WTC11 (cell line): ENCODE measurements around the gene PYGL. TPM values are rescaled to one million over a fixed set of nuclear protein-coding genes. Genes with fewer than 3 reads are reported as not detected.

Experiments used
- ATAC-seq: fragments of 200-7000 bp; cut with Tn5 transposase; 2 replicates; pipeline ENCODE4 v1.10.0; 2021; ENCODE audit warnings: mild to moderate bottlenecking, moderate library complexity
- CTCF ChIA-PET: fragments of 300-600 bp; sonication (Branson Sonifier 250); formaldehyde crosslinking; loops from one replicate; lab custom pipeline; 2021; ENCODE audit warnings: antibody characterized with exemption; lab: Charles Lee
- POLR2A ChIA-PET: fragments of 350-600 bp; sonication (Branson Sonifier 250); formaldehyde crosslinking; loops from one replicate; lab custom pipeline; 2021; ENCODE audit warnings: antibody characterized with exemption; lab: Charles Lee
- DNase-seq: peaks from one replicate; pipeline ENCODE4 v3.0.0; 2021; ENCODE audit warnings: low spot score
- H3K27ac Mint-ChIP-seq: 2 replicates; pipeline ENCODE4 v1.8.0; 2021; ENCODE audit warnings: mixed read lengths
- H3K27me3 Mint-ChIP-seq: 2 replicates; pipeline ENCODE4 v1.8.0; 2021; ENCODE audit warnings: low read depth, mild to moderate bottlenecking, moderate library complexity, mixed read lengths
- H3K36me3 Mint-ChIP-seq: 2 replicates; pipeline ENCODE4 v1.8.0; 2021; ENCODE audit warnings: mixed read lengths
- H3K4me1 Mint-ChIP-seq: 2 replicates; pipeline ENCODE4 v1.8.0; 2022; ENCODE audit warnings: mixed read lengths
- H3K4me3 Mint-ChIP-seq: 2 replicates; pipeline ENCODE4 v1.8.0; 2021; ENCODE audit warnings: mild to moderate bottlenecking, moderate library complexity, mixed read lengths
- H3K9me3 Mint-ChIP-seq: 2 replicates; pipeline ENCODE4 v1.8.0; 2021; ENCODE audit warnings: mixed read lengths
- CDX4 ChIP-seq: fragments of 250-450 bp; sonication (Bioruptor Pico); IDR thresholded peaks from 2 replicates; pipeline ENCODE4 v1.9.0; 2021; ENCODE audit warnings: moderate library complexity, mild to moderate bottlenecking, inconsistent platforms, borderline replicate concordance
- ESRRA ChIP-seq: sonication (generic); formaldehyde crosslinking; IDR thresholded peaks from 2 replicates; pipeline ENCODE4 v1.8.1; 2022; ENCODE audit warnings: mild to moderate bottlenecking, missing genetic modification reagents, borderline replicate concordance
- FOXK1 ChIP-seq: sonication (generic); formaldehyde crosslinking; IDR thresholded peaks from 2 replicates; pipeline ENCODE4 v1.8.0; 2022; ENCODE audit warnings: mild to moderate bottlenecking, moderate library complexity, missing genetic modification reagents
- SOX15 ChIP-seq: fragments of 250-450 bp; sonication (Bioruptor Pico); IDR thresholded peaks from 2 replicates; pipeline ENCODE4 v1.9.0; 2021; ENCODE audit warnings: mild to moderate bottlenecking
- SP1 ChIP-seq: sonication (generic); formaldehyde crosslinking; conservative IDR thresholded peaks from 2 replicates; pipeline ENCODE4 v1.8.1; 2022; ENCODE audit warnings: missing genetic modification reagents
- ZMAT4 ChIP-seq: fragments of 250-450 bp; sonication (Bioruptor Pico); IDR thresholded peaks from 2 replicates; pipeline ENCODE4 v1.9.0; 2021; ENCODE audit warnings: mild to moderate bottlenecking
- ZNF396 ChIP-seq: fragments of 250-450 bp; sonication (Bioruptor Pico); IDR thresholded peaks from 2 replicates; pipeline ENCODE4 v1.8.0; 2021; ENCODE audit warnings: mild to moderate bottlenecking, moderate library complexity, borderline replicate concordance
- total RNA-seq: library from RNA; stranded (reverse); gene quantifications from 3 replicates; pipeline ENCODE4 v1.2.3, GENCODE V29; 2021
- TF ChIP-seq, protein P1 (sequence below): sonication (generic); formaldehyde crosslinking; IDR thresholded peaks from 2 replicates; pipeline ENCODE4 v1.8.0; 2022; ENCODE audit warnings: missing genetic modification reagents
- TF ChIP-seq, protein P2 (sequence below): sonication (generic); formaldehyde crosslinking; IDR thresholded peaks from 2 replicates; pipeline ENCODE4 v1.8.1; 2023; ENCODE audit warnings: mild to moderate bottlenecking, missing genetic modification reagents, moderate library complexity
- TF ChIP-seq, protein P3 (sequence below): fragments of 250-450 bp; sonication (Bioruptor Pico); IDR thresholded peaks from 2 replicates; pipeline ENCODE4 v1.9.0; 2021; ENCODE audit warnings: mild to moderate bottlenecking, borderline replicate concordance
- TF ChIP-seq, protein P4 (sequence below): fragments of 250-450 bp; sonication (Bioruptor Pico); conservative IDR thresholded peaks from 2 replicates; pipeline ENCODE4 v1.9.0; 2021; ENCODE audit warnings: mild to moderate bottlenecking
- TF ChIP-seq, protein P5 (sequence below): sonication (generic); formaldehyde crosslinking; conservative IDR thresholded peaks from 2 replicates; pipeline ENCODE4 v1.8.1; 2022; ENCODE audit warnings: mild to moderate bottlenecking, missing genetic modification reagents

PYGL gene
- total RNA-seq, 1 experiment from 2014 or later = 81.0 TPM

DNA sequence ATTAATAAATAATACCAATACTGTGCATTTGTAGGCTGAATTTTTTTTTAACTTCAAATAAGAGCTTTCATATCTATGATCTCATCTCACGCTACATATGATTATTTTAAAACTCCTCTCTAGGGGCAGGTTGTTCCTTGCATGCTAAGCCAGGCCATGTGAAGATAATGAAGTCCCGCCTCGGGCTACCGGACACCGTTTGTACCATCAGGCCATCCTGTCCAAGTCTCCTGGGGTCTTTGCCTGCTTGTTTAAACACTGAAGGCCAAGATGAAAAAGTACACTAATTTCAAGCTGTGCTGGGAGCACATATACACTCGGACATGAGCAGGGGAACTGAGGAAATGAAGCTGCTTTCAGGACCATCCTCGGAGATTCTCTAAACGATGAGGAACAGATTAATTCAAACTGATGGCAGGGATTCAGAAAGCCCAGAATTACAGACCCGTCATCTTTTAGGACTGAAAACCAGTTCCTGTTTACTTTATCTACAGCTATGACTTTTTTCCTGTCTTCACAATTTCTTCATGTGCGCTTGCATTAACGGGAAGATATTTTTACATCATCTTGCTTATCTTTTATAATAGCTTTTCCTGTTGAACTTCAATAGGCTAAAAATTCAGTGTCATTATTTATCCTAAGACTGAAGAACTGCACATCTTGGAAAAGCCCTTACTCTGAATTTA lies 78.7 kb downstream of the PYGL start:
- no peak overlapping the region for H3K27ac Mint-ChIP-seq
- POLR2A ChIA-PET = no interaction called here
- no peak for ATAC-seq
- H3K9me3 Mint-ChIP-seq = no peaks in the 10 kb centered on the region
- H3K36me3 Mint-ChIP-seq = no peaks in the 10 kb centered on the region
- no peak for TF ChIP-seq CDX4
- TF ChIP-seq SOX15 (CRISPR knock-in tag) = no peak
- TF ChIP-seq SP1 = no peak
- TF ChIP-seq, protein P1, sequence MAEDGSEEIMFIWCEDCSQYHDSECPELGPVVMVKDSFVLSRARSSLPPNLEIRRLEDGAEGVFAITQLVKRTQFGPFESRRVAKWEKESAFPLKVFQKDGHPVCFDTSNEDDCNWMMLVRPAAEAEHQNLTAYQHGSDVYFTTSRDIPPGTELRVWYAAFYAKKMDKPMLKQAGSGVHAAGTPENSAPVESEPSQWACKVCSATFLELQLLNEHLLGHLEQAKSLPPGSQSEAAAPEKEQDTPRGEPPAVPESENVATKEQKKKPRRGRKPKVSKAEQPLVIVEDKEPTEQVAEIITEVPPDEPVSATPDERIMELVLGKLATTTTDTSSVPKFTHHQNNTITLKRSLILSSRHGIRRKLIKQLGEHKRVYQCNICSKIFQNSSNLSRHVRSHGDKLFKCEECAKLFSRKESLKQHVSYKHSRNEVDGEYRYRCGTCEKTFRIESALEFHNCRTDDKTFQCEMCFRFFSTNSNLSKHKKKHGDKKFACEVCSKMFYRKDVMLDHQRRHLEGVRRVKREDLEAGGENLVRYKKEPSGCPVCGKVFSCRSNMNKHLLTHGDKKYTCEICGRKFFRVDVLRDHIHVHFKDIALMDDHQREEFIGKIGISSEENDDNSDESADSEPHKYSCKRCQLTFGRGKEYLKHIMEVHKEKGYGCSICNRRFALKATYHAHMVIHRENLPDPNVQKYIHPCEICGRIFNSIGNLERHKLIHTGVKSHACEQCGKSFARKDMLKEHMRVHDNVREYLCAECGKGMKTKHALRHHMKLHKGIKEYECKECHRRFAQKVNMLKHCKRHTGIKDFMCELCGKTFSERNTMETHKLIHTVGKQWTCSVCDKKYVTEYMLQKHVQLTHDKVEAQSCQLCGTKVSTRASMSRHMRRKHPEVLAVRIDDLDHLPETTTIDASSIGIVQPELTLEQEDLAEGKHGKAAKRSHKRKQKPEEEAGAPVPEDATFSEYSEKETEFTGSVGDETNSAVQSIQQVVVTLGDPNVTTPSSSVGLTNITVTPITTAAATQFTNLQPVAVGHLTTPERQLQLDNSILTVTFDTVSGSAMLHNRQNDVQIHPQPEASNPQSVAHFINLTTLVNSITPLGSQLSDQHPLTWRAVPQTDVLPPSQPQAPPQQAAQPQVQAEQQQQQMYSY (CRISPR knock-in tag) = no peak
- TF ChIP-seq, protein P2, sequence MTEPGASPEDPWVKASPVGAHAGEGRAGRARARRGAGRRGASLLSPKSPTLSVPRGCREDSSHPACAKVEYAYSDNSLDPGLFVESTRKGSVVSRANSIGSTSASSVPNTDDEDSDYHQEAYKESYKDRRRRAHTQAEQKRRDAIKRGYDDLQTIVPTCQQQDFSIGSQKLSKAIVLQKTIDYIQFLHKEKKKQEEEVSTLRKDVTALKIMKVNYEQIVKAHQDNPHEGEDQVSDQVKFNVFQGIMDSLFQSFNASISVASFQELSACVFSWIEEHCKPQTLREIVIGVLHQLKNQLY (CRISPR knock-in tag) = no peak
- TF ChIP-seq, protein P3, sequence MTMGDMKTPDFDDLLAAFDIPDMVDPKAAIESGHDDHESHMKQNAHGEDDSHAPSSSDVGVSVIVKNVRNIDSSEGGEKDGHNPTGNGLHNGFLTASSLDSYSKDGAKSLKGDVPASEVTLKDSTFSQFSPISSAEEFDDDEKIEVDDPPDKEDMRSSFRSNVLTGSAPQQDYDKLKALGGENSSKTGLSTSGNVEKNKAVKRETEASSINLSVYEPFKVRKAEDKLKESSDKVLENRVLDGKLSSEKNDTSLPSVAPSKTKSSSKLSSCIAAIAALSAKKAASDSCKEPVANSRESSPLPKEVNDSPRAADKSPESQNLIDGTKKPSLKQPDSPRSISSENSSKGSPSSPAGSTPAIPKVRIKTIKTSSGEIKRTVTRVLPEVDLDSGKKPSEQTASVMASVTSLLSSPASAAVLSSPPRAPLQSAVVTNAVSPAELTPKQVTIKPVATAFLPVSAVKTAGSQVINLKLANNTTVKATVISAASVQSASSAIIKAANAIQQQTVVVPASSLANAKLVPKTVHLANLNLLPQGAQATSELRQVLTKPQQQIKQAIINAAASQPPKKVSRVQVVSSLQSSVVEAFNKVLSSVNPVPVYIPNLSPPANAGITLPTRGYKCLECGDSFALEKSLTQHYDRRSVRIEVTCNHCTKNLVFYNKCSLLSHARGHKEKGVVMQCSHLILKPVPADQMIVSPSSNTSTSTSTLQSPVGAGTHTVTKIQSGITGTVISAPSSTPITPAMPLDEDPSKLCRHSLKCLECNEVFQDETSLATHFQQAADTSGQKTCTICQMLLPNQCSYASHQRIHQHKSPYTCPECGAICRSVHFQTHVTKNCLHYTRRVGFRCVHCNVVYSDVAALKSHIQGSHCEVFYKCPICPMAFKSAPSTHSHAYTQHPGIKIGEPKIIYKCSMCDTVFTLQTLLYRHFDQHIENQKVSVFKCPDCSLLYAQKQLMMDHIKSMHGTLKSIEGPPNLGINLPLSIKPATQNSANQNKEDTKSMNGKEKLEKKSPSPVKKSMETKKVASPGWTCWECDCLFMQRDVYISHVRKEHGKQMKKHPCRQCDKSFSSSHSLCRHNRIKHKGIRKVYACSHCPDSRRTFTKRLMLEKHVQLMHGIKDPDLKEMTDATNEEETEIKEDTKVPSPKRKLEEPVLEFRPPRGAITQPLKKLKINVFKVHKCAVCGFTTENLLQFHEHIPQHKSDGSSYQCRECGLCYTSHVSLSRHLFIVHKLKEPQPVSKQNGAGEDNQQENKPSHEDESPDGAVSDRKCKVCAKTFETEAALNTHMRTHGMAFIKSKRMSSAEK (CRISPR knock-in tag) = no peak
- TF ChIP-seq ZMAT4 (CRISPR knock-in tag) = no peak
- TF ChIP-seq, protein P4, sequence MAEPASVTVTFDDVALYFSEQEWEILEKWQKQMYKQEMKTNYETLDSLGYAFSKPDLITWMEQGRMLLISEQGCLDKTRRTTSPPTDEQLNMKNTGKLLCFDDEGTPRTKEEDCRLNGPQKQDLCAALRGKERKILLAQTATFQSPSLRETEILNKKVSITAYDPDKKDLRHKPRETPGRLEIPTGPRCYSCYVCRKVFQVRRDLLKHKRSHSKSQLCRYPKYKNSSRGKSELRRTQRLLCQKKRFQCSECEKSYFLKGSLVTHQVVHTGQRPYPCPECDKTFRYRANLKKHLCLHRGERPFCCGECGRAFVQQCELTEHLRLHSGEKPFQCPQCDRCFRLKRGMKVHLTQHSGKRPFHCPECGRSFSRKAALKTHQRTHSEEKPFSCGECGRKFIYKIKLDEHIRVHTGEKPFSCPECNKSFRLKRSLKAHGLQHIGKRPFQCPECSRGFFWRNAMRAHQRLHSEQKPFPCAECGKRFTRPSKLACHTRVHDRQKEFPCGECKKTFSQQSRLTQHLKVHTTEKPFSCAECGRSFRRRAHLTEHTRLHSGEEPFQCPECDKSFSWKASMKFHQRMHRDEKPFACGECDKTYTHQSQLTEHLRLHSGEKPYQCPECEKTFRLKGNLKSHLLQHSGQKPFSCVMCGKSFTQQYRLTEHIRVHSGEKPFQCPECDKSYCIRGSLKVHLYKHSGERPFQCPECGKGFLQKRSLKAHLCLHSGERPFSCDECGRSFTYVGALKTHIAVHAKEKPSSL (CRISPR knock-in tag) = no peak
- no peak for TF ChIP-seq ZNF396 (CRISPR knock-in tag)
- TF ChIP-seq, protein P5, sequence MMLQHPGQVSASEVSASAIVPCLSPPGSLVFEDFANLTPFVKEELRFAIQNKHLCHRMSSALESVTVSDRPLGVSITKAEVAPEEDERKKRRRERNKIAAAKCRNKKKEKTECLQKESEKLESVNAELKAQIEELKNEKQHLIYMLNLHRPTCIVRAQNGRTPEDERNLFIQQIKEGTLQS = no peak
- TF ChIP-seq FOXK1 (CRISPR knock-in tag) = no peak
- TF ChIP-seq ESRRA (CRISPR knock-in tag) = no peak
- no peak overlapping the region for H3K4me3 Mint-ChIP-seq
- CTCF ChIA-PET = no interaction called here
- DNase-seq = no peak
- H3K4me1 Mint-ChIP-seq = peaks cover 41% of the 10 kb centered on the region
- H3K27me3 Mint-ChIP-seq = peaks cover 13% of the 10 kb centered on the region
